COLO668 (cell line): ENCODE results near the gene MAGI2.

Experiments
- DNase-seq: peaks from one replicate; lab custom pipeline; 2025; ENCODE audit not compliant: unreplicated experiment; lab: John Stamatoyannopoulos, UW

Gene MAGI2

DNA sequence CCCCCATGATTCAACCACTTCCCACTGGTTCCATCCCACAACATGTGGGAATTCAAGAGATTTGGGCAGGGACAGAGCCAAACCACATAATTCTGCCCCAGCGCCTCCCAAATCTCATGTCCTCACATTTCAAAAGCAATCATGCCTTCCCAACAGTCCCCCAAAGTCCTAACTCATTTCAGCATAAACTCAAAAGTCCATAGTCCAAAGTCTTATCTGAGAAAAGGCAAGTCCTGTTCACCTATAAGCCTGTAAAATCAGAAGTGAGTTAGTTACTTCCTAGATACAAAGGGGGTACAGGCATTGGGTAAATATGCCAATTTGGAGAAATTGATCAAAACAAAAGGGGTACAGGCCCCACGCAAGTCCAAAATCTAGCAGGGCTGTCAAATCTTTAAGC, 272.9 kb downstream of the MAGI2 start:
- no peak for DNase-seq

DNA sequence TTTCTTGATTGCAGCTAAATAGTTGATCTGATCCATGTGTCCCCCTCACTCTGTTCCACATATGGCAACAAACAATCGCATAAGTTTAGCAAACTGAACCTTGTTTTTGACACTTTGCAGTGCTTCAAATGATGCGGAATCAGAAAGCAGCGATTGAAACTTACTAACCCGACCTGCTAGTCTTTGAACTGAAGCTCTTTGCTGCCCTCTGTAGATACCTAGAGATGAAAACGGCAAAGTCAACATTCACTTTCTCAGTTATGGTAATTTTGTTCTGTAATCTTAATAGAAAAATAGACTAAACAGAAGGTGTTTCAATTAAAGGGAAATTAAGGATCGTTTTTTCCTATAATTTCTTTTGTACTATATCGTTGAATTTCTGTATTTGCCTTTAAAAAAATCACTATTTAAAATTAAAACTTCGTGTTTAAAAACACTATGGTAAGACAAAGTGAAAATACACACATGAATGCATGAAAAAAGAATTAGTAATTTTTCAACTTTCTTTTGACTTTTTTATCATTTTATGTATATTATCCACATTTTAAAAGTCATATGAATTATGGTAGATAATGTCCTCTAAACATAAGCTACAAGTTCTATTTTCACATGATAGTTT, 276.5 kb downstream of the MAGI2 start:
- DNase-seq = peak; percentile 4

DNA sequence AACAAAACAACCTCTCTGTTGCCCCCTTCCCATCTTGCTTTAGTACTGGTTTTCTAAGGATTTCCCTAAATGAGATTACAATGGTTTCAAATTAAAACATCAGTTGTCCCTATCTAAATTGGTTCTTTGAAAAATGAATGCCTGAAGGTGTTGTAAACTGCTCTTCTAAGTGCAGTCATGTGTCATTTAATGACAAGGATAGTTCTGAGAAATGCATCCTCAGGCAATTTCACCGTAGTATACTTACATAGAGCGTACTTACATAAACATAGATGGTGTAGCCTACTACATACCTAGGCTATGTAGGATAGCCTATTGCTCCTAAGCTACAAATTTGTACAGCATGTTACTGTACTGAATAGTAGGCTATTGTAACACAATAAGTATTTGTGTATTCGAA, 278.1 kb downstream of the MAGI2 start:
- no peak for DNase-seq

DNA sequence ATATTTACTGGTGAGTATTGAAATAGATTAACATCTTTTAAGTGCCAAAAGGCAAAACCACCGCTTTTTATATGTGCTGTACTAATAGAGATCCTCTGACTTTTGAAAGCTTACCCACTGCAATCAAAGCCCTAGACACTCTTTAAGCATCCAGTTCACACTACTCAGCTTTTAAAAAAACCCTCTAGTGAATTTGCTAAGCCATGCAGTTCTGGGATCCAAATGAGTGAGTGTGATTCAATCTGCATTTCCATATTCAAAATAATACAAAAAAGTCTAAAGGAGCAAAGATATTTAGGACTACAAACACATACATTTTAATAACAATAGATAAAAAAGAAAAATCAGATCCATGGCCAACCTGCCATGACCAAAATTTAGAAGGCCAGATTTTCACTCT, 288.2 kb downstream of the MAGI2 start:
- DNase-seq = no peak

DNA sequence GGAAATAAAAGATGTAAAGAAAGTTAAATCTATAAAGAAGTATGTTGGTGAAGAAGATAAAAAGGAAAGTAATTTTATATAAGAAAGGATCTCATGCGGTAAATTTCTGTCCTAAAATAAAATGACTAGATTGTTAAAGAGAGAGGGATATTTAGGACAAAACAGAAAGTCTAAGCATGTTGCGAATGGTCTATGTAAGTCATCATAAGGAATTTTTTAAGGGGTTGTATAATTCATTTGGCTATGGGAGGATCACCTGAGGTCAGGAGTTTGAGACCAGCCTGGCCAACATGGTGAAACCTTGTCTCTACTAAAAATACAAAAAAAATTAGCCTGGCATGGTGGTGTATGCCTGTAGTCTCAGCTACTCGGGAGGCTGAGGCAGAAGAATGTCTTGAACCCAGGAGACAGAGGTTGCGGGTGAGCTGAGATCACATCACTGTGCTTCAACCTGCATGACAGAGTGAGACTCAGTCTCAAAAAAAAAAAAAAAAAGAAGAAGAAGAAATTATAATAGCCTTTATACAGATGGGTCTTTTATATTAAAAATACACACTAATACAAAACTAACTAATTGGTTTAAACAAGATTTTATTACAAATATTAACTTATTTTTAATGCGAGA, 294.3 kb downstream of the MAGI2 start:
- DNase-seq = no peak

DNA sequence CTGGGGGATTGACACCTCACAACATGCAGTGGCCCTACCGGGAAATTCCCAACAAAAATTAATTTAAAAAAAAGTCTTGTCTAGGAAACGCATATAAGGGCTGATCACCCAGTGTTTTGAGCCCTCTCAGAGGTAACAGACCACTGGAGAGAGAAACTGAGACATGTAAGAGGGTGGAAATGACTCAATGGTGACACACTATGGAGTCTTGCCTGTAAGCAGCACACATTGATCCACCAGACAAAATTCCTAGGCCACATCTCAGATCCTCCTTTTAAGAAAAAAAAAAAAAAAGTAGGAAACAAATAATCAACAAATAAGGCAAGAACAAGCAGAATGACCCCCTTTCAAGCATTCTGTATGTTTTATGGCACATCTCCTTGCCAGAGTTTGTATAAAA, 296.2 kb downstream of the MAGI2 start:
- no peak for DNase-seq

DNA sequence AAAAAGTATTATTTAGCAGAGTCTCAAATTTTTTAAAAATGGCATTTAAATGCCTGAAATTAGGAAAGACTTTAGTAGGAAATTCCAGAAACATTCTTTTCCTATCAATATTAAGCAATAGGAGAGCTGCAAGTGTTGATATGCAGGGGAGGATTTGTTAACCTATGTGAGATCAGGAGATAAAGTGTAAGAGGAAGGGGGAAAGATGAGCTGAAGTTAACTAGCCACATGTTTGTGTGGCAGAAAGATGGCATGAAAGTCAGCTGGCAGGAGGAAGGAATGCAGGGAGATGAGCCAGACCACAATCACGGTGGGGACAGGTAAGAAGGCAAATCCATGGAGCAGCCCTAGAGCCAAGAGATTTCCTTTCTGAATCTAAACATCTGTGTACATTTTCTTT, 303.6 kb downstream of the MAGI2 start:
- no peak for DNase-seq

DNA sequence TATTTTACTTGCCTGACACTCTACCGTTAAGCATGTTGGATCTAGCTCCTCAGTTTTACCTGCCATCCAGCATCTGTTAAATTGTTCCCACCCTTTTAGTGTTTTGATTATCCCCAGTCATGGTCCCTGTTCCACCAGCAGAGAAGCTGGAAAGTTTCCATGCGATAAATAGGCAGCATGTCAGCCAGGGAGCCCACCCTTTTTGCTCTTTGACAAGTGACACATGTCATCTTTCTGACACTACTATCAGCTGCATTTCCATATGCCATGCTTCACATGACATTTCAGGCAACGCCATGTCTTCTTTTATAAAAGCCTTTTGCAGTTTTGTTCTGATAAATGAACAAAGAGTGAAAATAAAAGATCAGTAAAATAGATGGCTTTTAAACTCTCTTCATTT, 310.8 kb downstream of the MAGI2 start:
- no peak for DNase-seq

DNA sequence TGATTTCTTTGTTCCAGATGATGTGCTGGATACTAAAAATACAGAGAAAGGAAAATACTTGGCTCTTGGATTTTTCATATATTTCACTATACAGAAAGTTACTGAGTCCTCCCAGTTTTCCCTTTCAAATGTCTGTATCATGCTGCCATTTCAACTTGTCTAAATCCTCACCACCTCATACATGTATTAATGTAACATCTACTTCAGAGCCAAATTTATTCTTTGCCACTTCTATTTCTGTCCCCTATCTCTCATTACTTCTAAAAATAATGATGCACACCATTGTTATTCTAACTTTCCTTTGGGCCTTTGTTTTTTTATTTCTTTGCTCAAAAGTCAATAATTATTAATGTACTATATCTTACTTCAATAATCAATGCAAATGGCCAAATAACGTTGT, 312.2 kb downstream of the MAGI2 start:
- no peak for DNase-seq

DNA sequence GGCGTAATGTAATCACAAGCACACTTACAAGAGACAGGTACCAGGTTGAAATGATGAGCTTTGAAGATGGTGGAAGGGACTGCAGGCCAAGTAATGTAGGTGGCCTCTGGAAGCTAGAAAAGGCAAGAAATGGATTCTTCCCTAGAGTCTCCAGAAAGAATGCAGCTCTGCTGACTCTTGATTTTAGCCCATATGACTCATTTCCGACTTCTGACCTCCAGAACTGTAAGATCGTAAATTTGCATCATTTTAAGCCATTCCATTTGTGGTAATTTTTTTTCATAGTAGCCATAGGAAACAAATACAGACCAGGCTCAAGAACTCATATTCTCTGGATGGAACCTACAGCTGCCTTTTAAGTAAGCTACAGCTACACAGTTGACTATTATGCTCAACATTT, 315.5 kb downstream of the MAGI2 start:
- no peak for DNase-seq

DNA sequence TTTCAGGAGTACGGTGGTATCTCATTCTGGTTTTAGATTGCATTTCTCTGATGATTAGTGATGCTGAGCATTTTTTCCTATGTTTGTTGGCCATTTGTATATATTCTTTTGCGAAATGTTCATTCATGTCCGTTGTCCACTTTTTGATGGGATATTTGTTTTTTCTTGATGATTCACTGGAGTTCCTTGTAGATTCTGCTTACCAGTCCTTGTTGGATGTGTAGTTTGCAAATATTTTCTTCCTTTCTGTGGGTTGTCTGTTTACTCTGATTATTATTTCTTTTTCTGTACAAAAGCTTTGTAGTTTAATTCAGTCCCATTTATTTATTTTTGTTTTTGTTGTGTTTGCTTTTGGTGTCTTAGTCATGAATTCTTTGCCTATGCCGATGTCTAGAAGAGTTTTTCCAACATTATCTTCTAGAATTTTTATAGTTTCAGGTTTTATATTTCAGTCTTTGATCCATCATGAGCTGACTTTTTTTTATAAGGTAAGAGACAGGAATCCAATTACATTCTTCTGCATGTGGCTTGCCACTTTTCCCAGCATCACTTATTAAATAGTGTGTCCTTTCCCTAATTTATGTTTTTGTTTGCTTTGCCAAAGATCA, 320.5 kb downstream of the MAGI2 start:
- no peak for DNase-seq

DNA sequence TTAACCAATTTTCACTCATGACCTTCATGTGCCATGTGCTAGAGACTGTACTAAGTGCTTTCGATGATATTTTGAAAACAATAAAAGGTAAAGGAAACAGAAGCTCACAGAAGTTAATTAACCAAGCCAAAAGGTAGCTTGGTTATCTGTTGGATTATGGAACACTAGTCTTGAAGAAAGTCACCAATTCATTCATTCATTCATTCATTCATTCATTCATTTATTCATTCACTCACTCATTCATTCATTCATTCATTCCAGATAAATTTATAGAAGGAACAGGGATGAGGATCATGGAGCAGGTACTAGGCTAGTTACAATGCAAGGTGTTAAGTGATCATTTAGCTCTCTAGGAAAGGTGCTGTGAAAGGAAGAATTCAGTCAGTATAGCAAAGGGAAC, 322.8 kb downstream of the MAGI2 start:
- no peak for DNase-seq

DNA sequence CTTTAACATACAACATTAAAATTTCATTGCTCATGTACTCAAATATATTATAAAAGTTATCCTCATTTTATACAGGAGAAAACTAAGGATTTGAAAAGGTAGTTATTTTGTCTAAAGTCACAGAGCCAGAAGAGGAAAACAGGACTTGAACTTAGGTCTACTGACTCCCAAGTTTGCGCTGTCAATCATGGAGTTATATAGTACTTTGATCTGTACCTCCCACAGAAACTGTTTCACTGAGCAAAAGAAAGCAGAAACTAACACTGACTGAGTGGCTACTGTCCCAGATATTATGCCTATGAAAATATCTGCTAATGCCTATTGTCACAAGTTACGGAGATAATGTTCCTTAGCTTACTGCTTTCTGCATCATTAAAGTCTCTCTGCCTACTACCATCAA, 329.1 kb downstream of the MAGI2 start:
- DNase-seq = no peak

DNA sequence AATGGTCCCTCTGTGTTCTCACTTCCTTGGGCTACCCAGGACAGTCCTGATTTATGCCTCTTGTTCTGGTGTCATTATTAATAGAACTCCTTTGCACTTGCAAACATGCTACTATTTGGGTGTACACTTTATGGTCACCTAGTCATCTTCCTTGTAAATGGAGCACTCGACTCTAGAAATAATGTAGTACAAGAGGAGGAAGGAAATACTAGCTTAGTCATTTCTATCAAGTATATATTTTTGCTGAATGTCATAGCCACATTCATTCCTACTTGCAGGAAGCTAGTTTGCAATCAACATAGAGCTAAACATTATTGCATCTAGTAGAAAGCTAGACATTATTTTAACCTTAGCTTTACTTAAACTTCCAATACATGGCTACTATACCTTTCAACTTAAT, 335.3 kb downstream of the MAGI2 start:
- DNase-seq = no peak

DNA sequence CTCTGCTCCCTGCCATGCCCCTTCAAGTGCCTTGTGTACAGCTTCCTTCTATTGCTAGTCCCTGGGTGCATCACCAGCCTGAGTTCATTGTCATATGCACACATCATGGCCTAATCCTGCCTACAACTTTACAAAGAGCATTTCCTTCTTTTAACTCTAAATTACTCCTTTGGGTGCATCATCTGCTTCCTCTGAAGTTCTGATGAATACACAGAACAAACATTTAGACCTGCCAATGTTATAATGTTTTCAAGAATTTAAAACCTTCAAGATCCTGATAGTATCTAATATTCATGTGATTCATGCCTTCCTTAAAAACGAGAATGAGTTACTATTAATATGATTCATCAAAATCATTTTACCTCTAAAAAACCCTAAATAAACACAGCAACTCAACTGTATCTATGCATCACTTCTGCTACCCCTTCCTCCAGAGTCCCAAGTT, 357.1 kb downstream of the MAGI2 start:
- no peak for DNase-seq

DNA sequence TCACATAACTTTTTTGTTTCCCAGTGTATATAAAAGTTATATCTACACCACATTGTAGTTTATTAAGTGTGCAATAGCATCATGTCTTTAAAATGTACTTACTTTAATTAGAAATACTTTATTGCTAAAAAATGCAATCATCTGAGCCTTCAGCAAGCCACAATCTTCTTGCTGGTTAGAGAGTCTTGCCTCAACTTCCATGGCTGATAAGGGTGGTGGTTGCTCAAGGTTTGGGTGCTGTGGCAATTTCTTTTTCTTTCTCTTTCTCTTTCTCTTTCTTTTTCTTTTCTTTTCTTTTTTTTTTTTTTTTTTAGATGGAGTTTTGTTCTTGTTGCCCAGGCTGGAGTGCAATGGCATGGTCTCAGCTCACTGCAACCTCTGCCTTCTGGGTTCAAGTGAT, 360.0 kb downstream of the MAGI2 start:
- DNase-seq = no peak

DNA sequence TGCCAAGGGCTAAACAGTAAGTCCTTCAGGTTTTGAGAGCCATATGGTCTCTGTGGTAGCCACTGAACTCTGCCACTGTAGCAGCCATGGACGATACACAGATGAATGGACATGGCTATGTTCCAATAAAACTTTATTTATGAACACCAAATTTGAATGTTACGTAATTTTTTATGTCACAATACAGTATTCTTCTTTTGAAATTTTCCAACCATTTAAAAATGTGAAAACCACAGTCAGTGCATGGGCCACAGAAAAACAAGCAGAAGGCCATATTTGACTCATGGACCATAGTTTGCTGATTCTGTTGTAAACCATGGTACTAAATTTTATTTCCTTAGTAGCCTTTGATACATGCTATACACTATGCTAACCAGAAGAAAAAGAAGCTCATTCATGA, 361.8 kb downstream of the MAGI2 start:
- no peak for DNase-seq

DNA sequence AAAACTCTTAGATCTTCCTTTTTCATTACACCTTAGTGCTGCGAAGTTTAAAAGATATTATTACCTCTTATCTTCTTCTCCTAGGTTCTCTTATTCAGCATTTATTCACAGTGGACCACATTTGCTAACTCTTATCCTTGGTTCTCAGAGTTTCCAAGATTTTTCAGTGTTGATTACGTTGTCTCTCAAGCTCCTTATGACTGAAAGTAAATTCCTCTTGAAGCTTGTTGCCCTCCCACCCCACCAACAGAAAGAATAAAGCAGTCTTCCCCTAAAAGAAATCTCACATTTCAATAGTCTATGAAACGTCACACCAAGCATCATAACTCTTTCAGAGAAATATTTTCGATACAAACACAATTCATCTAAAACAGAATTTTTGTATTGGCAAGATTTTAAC, 362.5 kb downstream of the MAGI2 start:
- DNase-seq = no peak

DNA sequence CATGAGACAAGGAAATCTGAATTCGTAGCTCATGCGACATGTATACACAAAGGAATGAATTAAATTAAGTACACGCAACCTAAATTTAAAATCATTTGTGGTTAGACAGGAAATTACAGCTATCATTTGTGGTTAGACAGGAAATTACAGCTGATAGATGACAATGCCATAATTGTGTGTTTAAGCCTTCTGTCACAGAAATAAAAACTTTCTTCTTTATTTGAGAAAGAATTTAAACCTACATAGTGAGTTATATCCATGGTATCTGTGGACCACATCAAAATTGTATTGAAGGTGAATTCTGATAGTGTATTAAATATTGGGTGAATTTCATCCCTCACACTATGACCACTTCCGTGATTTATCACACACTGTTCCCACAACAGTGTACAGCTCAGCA, 362.9 kb downstream of the MAGI2 start:
- DNase-seq = no peak

DNA sequence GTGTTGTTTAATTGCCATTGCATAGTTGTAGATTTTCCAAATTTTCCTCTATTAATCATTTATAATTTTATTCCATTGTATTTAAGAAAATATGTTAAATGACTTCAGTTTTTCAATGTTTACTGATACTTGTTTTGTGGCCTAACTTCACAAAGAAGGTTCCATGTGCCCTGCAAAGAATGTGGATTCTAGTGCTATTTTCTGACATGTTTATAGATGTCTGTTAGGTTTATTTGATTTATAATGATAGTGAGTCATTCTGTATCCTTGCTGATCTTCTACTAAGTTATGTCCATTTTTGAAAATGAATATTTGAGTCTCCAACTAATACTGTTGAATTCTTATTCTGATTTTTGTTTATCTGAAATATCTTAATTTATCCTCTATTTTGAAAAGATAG, 369.0 kb downstream of the MAGI2 start:
- DNase-seq = no peak

DNA sequence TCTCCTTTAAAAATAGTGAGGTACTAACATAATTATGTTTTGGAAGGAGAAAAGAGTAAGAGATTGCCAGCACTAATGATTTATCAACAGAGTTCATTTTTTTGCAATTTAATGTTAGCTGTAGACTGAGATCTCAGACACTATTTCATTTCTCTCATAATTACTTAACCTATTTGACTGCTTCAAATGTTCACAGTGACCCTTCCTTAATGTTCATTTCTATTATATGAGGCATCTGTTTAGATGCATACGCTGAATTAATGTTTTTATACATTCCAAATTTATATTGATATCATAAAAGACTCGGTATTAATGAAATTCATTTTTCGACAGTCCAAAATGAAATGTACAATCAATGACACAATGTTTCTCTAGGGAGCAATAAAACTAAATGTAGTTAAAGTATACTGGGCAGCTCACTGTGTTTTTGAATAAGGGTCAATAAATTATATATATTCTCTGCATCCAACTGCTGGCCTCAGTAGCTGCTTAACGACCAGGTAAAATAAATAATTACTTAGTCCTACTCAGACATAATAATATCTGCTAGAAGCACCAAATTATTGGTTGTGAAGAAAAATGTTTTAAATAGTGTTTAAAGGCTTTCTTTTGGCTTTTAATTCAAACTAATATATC, 373.4 kb downstream of the MAGI2 start:
- DNase-seq = no peak

DNA sequence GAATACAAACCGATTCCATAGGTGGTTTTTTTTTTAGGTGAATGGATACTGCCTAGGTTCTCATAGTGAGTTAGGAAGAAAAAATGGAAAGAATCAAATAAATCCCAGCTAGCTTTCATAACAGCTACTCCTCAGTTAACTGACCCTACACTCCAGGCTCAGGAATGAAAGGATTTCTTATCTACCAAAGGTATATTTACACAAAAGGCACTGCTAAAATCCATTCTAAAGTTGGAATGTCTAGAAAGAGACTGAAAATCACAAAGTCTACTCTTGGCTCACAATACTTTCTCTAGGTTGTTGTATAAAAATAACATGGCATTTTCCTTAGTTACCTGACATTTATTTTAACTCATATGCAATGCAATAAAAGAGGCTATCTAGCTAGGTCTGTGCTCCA, 375.2 kb downstream of the MAGI2 start:
- DNase-seq = no peak
